ENCODE measurements around the gene MAFB. TPM values are rescaled to one million over a fixed set of nuclear protein-coding genes. Genes with fewer than 3 reads are reported as not detected.

Gene MAFB
- total RNA-seq, 1 donor from 2014 or later = 19.5 TPM

- DNase-seq = no peak
Observed at GRCh38 chr20:40681684-40682083, 7.4 kb downstream of the MAFB start.

- no peak for DNase-seq
Observed at GRCh38 chr20:40681165-40681564, 7.9 kb downstream of the MAFB start.

DNA sequence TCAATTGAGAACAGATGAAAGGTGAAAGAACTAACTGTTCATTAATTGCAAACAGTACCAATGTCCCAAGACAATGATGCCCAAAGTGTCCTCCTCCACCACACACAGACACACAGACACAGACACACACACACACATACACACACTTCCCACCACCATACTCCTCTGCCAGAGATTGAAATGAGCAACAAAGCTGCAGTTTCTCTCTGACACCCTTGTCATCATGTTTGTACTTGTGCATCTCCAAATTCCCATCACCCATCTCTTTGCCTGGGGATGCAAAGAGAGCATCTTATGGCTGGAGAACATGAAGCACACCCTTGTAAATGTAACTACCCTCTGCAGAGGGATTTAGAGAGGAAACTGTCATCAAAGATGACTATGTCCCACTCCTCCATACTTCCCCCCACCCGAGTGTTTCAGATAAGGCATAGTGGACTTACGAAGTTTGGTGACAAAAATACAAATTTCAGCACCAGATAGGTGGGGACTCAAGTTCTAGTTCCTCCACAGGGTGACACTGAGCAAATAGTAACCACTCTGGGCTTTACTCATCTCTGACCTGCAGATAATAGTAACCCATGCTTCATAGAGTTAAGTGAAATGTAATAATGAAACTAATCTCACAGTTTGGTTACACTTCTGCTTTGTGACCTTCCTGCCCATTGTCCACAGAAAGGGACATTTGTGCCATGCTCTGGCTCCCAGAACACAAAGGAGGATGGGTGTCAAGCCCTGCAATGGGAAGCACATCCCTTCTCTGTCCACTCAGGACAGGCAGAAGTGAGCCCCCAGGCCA is 8.7 kb downstream of the MAFB start:
- DNase-seq = no peak

GRCh38 chr20:40679184-40679583 is 9.9 kb downstream of the MAFB start:
- DNase-seq = no peak

GRCh38 chr20:40678286-40678875 is 10.7 kb downstream of the MAFB start:
- DNase-seq = no peak

GRCh38 chr20:40677343-40677924 is 11.6 kb downstream of the MAFB start:
- DNase-seq = no peak

- DNase-seq = no peak
Observed at GRCh38 chr20:40676491-40677269, 12.4 kb downstream of the MAFB start.

- no peak for DNase-seq
Observed at GRCh38 chr20:40675599-40676221, 13.3 kb downstream of the MAFB start.

- peak; percentile 46 for DNase-seq
Observed at GRCh38 chr20:40673442-40673841, 15.6 kb downstream of the MAFB start.

DNA sequence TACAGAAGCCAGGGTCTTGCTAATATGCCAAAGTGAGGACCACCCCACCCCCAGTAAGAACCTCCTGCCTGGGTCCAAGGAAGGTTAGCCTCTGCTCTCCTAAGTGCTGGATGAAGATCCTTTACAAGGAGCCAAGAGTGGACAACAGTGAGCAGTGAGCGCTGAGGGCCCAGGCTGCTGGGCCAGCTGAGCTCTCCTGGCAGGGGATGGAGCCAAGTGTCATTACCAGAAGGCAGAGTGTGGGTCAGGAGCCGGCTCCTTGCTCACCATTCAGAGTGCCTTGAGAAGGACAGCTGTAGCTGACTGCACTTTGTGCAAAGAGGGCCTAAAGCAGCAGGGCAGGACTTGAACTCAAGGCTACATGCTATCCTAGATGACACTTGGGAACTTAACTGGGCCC is 16.9 kb downstream of the MAFB start:
- DNase-seq = no peak

- DNase-seq = no peak
Observed at GRCh38 chr20:40670253-40670652, 18.8 kb downstream of the MAFB start.

DNA sequence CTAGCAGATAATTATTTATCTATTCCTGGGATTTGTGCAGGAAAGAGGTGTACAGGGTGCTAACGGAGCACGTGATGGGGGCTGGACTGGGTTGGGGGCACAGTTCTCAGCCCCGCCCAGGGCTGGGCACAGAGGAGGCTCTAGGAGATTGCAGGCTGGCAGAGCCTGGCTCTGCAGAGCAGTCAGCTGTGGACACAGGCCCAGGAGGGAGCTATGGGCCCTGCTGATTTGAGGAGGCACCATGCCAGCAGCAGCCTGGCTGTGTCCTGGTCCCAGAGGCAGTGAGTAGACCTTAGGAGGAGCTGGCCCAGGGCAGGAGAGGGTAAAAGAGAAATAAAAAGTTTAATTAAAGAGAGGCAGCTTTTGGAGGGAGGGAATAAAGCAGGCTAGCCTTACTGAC is 19.3 kb downstream of the MAFB start:
- no peak for DNase-seq

DNA sequence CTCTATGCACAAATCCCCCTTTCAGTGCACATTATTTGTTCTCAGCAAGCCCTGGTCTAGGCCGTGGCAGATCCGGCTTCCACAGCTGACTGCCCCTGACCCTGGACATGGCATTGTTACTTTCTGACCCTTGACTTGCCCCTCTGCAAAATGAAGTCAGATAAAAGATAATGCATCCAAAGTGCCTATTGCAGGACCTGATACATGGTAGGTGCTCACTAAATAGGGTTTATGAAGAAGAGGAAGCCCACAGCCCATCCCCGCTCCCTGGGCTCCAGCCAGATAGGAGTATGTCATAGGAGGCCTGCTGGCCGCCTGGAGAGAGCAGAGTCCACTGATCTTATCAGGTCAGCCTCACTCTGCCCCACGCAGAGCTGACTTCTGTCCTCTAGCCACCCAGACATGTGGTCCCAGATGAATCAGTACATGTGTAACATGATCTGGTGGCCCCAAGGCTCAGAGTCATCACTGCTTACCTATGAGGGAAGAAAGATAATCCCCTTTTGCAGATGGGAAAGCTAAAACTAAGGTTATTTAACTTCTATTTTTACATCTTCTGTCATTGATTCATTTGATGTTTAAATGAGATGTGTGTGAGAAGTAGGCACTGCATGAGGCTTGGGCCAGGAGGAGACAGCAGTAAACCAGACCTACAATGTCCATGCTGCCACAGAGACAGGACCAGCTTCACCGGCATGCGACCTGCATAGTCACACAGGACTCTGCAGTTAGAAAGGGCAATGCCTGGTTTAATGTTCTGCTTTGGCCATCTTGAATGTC is 20.4 kb downstream of the MAFB start:
- no peak for DNase-seq

DNA sequence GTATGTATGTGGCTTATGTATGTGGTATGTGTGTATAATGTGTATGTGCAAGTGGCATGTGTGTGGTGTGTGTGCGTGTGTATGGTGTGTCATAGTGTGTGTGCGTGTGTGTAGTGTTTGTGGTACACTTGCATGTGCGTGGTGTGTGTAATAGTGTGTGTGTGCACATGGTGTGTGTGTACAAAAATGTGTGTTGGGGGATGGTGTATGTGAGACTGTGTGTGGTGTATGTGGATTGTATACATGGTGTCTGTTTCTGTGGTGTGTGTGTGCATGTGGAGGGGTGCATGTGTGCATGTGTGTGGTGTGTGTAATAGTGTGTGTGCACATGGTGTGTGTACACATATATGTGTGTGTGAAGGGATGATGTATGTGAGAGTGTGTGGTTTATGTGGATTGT is 21.5 kb downstream of the MAFB start:
- DNase-seq = no peak

DNA sequence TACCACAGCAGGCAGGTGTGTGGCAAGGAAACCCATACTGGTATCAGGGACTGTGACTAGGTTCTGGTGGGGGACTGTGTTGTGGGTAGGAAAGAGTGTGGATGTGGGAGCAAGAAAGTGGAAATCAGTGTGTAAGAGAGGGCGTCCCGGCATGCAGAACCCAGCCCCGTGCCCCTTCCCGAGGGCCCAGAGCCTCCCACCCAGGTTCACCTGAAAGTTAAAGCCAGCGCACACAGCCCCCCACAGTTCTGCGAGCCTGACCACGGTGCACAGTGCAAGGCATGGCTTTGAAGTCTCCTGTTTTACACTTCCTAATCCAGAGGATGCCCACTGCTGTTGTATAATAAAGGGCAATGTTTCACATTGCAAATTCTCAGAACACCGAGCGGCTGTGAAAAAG is 22.7 kb downstream of the MAFB start:
- no peak for DNase-seq

GRCh38 chr20:40664891-40665290 is 24.1 kb downstream of the MAFB start:
- no peak for DNase-seq

DNA sequence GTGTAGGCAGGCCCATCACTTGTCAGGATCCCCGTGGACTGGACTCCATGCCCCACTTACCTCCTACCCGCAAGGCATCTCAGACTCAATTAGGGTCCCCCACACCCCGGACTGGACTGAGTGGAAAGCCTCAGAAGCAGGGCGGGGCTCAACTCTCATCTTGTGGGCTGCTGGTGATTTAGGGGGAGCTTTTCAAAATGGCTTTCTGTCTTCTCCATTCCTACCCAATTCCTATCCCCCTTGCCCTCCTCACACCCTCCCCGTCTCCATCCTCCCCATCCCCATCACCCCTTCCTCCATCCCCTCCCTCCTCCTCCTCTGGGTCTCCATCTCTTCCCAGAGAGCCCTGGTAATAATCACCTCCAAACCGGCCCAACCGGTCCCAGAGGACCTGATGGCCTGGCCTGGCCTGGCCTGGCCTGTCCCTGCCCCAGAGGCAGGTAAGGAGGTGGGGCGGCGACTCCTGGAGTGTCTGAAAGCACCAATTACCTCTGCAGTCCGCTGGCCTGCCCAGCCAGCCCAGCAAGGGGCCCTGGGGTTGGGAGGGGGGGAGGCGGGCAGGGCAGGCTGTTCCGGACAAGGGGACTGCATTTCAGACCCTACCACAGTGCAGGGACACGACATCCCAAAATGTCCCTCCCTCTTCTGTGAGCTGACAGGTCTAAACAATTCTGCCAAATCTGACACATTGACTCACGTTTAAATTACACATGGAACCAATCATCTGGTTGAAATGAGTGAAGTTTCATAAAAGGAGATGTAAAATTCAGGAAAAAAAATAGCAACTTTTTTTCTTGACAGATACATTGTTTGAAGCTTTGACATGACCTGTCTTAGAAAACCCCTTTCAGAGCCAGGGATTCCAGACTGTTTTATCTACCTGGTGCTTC is 24.8 kb downstream of the MAFB start:
- DNase-seq = no peak

- no peak for DNase-seq
Observed at GRCh38 chr20:40663304-40663790, 25.7 kb downstream of the MAFB start.

DNA sequence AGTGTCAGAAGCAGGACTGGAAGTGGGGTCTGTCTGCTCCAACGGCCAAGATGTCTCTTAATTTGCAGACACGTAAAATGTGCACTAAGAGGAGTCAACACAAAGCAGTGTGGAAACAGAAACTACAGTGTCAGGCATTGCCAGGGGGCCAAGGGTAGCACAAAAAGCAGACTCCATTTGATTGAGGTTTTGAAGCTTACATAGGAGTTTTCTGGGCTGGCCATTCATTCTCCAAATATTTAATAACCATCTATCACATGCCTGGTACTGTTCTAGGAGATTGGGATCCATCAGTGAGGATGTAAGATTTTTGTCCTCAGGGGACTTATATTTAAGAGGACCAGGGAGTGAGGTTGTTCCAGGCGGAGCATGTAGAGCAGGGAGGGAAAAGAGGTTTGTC is 29.5 kb downstream of the MAFB start:
- no peak for DNase-seq

- DNase-seq = no peak
Observed at GRCh38 chr20:40658509-40658908, 30.5 kb downstream of the MAFB start.
